BJ (cell line): ENCODE data around the gene PLAU. TPM values are rescaled to one million over a fixed set of nuclear protein-coding genes. Genes with fewer than 3 reads are reported as not detected.
A peak's percentile ranks its signal among the peaks of the same experiment; 100 is the strongest.

Experiments
- CTCF ChIA-PET: fragments of 350-600 bp; formaldehyde crosslinking; extraction: SDS; loops from one replicate; lab custom pipeline; 2021; ENCODE audit warnings: antibody characterized with exemption, inconsistent platforms; lab: Yijun Ruan, JAX
- POLR2A ChIA-PET: fragments of 300-600 bp; sonication (Branson Sonifier 250); formaldehyde crosslinking; extraction: SDS; loops from one replicate; lab custom pipeline; 2021; ENCODE audit warnings: antibody characterized with exemption; lab: Charles Lee
- DNase-seq: peaks from one replicate; pipeline ENCODE4 v3.0.0-alpha.2; 2011; ENCODE audit warnings: low read depth
- H3K27me3 ChIP-seq: 2 replicates; pipeline ENCODE4 v1.6.0; 2011; ENCODE audit warnings: low read length; ENCODE audit not compliant: control insufficient read depth, insufficient read depth
- H3K36me3 ChIP-seq: 2 replicates; pipeline ENCODE4 v1.5.1; 2011; ENCODE audit warnings: low read length; ENCODE audit not compliant: control insufficient read depth, insufficient read depth
- H3K4me3 ChIP-seq: 2 replicates; pipeline ENCODE4 v1.5.1; 2011; ENCODE audit warnings: low read depth, mild to moderate bottlenecking, control low read depth, low read length
- polyA plus RNA-seq: library from polyadenylated mRNA; depleted of rRNA; stranded (reverse); fragments of >200 nt; gene quantifications from 2 replicates; pipeline ENCODE4 v1.2.3, GENCODE V29; 2011
- TF ChIP-seq, protein P1 (sequence below): IDR thresholded peaks from 2 replicates; pipeline ENCODE4 v1.5.1; 2011; ENCODE audit warnings: low read depth, mild to moderate bottlenecking, control low read depth, inconsistent platforms, low read length, moderate library complexity; ENCODE audit not compliant: insufficient read depth

Gene PLAU
- polyA plus RNA-seq, 1 experiment = 37.2 TPM

DNA sequence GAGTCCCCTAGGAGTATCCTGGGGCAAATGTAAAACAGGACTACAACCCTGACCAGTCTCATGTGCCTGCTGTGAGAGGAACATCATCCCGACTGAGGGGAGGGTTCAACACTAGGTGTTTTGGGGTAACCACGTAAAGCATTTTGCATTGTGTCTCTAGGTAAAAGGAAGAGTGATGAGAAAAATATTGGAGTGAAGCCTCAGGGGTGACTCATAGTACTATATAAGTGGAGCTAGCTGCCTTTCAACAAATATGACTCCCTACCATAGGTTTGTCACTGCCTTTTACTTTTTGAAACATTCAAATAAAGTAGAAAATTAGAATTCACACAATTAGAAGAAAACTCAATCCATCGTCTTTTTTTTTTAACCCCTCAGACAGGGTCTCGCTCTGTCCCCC lies 34.0 kb upstream of the PLAU start:
- CTCF ChIA-PET = interaction anchor here (4.3 to 12.5 kb wide), 2 partner anchors 10 to 28 kb away, joined by 28 to 337 read pairs; no protein-coding TSS in a partner anchor
- TF ChIP-seq, protein P1, sequence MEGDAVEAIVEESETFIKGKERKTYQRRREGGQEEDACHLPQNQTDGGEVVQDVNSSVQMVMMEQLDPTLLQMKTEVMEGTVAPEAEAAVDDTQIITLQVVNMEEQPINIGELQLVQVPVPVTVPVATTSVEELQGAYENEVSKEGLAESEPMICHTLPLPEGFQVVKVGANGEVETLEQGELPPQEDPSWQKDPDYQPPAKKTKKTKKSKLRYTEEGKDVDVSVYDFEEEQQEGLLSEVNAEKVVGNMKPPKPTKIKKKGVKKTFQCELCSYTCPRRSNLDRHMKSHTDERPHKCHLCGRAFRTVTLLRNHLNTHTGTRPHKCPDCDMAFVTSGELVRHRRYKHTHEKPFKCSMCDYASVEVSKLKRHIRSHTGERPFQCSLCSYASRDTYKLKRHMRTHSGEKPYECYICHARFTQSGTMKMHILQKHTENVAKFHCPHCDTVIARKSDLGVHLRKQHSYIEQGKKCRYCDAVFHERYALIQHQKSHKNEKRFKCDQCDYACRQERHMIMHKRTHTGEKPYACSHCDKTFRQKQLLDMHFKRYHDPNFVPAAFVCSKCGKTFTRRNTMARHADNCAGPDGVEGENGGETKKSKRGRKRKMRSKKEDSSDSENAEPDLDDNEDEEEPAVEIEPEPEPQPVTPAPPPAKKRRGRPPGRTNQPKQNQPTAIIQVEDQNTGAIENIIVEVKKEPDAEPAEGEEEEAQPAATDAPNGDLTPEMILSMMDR = no peak
- H3K27me3 ChIP-seq = no peaks in the 10 kb centered on the region
- no peak overlapping the region for H3K4me3 ChIP-seq
- no peak for DNase-seq
- POLR2A ChIA-PET = interaction anchor here (0.6 kb wide), 1 partner anchor 126 kb away, joined by 8 read pairs; no protein-coding TSS in a partner anchor
- H3K36me3 ChIP-seq = no peaks in the 10 kb centered on the region

DNA sequence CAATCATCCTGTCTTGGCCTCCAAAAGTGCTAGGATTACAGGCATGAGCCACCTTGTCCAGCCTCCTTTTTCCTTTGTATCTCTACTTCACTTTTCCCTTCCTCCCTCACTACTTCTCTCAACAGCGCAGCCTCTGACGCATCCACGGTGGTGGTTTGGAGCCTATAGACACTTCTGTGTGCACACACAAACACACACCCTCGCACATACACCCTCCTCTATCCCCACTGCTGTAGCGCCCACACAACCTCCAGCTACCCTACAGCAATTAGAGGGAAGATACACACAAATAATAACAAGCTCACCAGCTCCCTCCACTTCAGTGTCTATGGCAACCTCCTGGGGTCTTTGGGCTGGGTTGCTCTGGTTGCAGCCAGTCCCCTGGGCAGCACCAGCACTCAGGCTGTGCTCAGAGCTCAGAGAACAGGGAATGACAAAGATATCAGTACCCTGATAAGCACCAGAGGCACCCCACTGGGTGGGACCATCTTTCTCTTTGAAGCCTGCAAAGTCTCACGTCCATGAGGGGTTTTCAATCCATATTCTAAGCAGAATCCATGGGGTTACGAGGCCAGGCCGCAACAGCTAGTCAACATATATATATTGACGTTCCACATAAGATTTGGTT lies 33.3 kb upstream of the PLAU start:
- DNase-seq = no peak
- CTCF ChIA-PET = interaction anchor here (0.6 to 26.0 kb wide), 6 partner anchors 10 to 222 kb away, joined by 3 to 484 read pairs (median 16); no protein-coding TSS in a partner anchor

DNA sequence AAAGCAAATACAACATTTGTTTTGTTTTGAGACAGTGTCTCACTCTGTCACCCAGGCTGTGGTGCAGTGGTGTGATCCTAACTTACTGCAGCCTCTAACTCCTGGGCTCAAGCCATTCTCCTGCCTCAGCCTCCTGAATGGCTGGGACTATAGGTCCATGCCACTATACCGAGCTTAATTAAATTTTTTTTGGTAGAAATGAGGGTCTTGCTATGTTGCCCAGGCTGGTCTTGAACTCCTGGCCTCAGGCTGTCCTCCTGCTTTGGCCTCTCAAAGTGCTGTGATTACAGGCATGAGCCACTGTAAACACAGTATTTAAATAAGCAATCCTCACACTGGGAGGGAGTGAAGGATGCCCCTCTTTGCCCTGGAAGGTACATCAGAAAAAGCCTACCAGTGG lies 32.6 kb upstream of the PLAU start:
- no peak for DNase-seq
- no peaks in the 10 kb centered on the region for H3K36me3 ChIP-seq
- H3K4me3 ChIP-seq = no peak overlapping the region
- ChIA-PET POLR2A (no interaction called here), CTCF (interaction anchor here (0.6 to 26.0 kb wide), 17 partner anchors 9 to 221 kb away, joined by 3 to 484 read pairs (median 8); no protein-coding TSS in a partner anchor)
- TF ChIP-seq, protein P1 = no peak
- H3K27me3 ChIP-seq = no peaks in the 10 kb centered on the region

More for the DNA sequence above, 33.3 kb upstream of the PLAU start:
- TF ChIP-seq, protein P1 = no peak
- Histone ChIP-seq H3K4me3 (no peak overlapping the region), H3K27me3 (no peaks in the 10 kb centered on the region), H3K36me3 (no peaks in the 10 kb centered on the region)
- POLR2A ChIA-PET = no interaction called here

GRCh38 chr10:73879296-73880173 lies 31.4 kb upstream of the PLAU start:
- Histone ChIP-seq H3K36me3 (no peaks in the 10 kb centered on the region), H3K27me3 (no peaks in the 10 kb centered on the region), H3K4me3 (no peak overlapping the region)
- CTCF ChIA-PET = interaction anchor here (0.6 to 26.0 kb wide), 54 partner anchors 8 to 1218 kb away, joined by 3 to 484 read pairs (median 5); partner anchors contain the start of genes AP3M1 and ZSWIM8
- POLR2A ChIA-PET = no interaction called here
- no peak for DNase-seq
- TF ChIP-seq, protein P1 = peak; percentile 93
